ENCODE results near the gene IL18. TPM values are rescaled to one million over a fixed set of nuclear protein-coding genes. Genes with fewer than 3 reads are reported as not detected.
"Not testable (repeated sequence)": the region's sequence is repeated elsewhere in the genome, so short reads cannot be mapped to it uniquely, and the experiment has no call there.

The IL18 gene
- total RNA-seq, 1 experiment from 2014 or later, result 73.8 TPM

- Histone ChIP-seq H3K27me3 (no peaks in the 10 kb centered on the region), H3K4me3 (no peak overlapping the region), H3K36me3 (peaks cover 14% of the 10 kb centered on the region), H3K9me3 (no peaks in the 10 kb centered on the region)
- DNase-seq, result no peak
Measured at GRCh38 chr11:112100462-112100861, 63.4 kb downstream of the IL18 start.

- Histone ChIP-seq H3K27me3 (no peaks in the 10 kb centered on the region), H3K4me3 (no peak overlapping the region), H3K36me3 (peaks cover 32% of the 10 kb centered on the region), H3K9me3 (no peaks in the 10 kb centered on the region)
- no peak for DNase-seq
Measured at GRCh38 chr11:112097734-112098528, 66.0 kb downstream of the IL18 start.

- peaks cover 48% of the 10 kb centered on the region for H3K36me3 ChIP-seq
- no peaks in the 10 kb centered on the region for H3K9me3 ChIP-seq
- H3K27me3 ChIP-seq, result no peaks in the 10 kb centered on the region
- H3K4me3 ChIP-seq, result no peak overlapping the region
- DNase-seq, result no peak
Measured at GRCh38 chr11:112096194-112096593, 67.7 kb downstream of the IL18 start.

GRCh38 chr11:112095302-112095701 is 68.6 kb downstream of the IL18 start:
- not testable (repeated sequence) for H3K4me3 ChIP-seq, H3K9me3 ChIP-seq, DNase-seq, H3K27me3 ChIP-seq
- peaks cover 57% of the 10 kb centered on the region for H3K36me3 ChIP-seq

Other genes starting within 250 kb of the IL18 start
- gene C11orf52, start 245.2 kb downstream of the IL18 start, total RNA-seq (2014; rRNA removed; shearing (Covaris generic); ENCODE audit: low replicate concordance), result not detected in 2 replicates
- 5.2 and 7.0 TPM in 2 replicates for gene DIXDC1, start 226.8 kb downstream of the IL18 start, total RNA-seq (2014; rRNA removed; shearing (Covaris generic); ENCODE audit: low replicate concordance)
- gene DLAT, start 138.7 kb downstream of the IL18 start, total RNA-seq (2014; rRNA removed; shearing (Covaris generic); ENCODE audit: low replicate concordance), result 33.1 and 39.8 TPM in 2 replicates
- gene PIH1D2, start 90.1 kb downstream of the IL18 start, total RNA-seq (2014; rRNA removed; shearing (Covaris generic); ENCODE audit: low replicate concordance), result 4.9 and 14.6 TPM in 2 replicates
- gene NKAPD1, start 89.8 kb downstream of the IL18 start, total RNA-seq (2014; rRNA removed; shearing (Covaris generic); ENCODE audit: low replicate concordance), result 27.8 and 56.9 TPM in 2 replicates
- 38.3 and 47.0 TPM in 2 replicates for gene TIMM8B, start 77.3 kb downstream of the IL18 start, total RNA-seq (2014; rRNA removed; shearing (Covaris generic); ENCODE audit: low replicate concordance)
- gene SDHD, start 77.2 kb downstream of the IL18 start, total RNA-seq (2014; rRNA removed; shearing (Covaris generic); ENCODE audit: low replicate concordance), result 188 and 203 TPM in 2 replicates
- gene TEX12, start 3.3 kb upstream of the IL18 start, total RNA-seq (2014; rRNA removed; shearing (Covaris generic); ENCODE audit: low replicate concordance), result not detected in 2 replicates
- 0.54 and 1.1 TPM in 2 replicates for gene BCO2, start 11.4 kb upstream of the IL18 start, total RNA-seq (2014; rRNA removed; shearing (Covaris generic); ENCODE audit: low replicate concordance)
- 64.0 and 98.2 TPM in 2 replicates for gene PTS, start 62.3 kb upstream of the IL18 start, total RNA-seq (2014; rRNA removed; shearing (Covaris generic); ENCODE audit: low replicate concordance)
- not detected in 2 replicates for gene PLET1, start 96.8 kb upstream of the IL18 start, total RNA-seq (2014; rRNA removed; shearing (Covaris generic); ENCODE audit: low replicate concordance)